Measurements from ENCODE around the gene ORM2.

The ORM2 gene

DNA sequence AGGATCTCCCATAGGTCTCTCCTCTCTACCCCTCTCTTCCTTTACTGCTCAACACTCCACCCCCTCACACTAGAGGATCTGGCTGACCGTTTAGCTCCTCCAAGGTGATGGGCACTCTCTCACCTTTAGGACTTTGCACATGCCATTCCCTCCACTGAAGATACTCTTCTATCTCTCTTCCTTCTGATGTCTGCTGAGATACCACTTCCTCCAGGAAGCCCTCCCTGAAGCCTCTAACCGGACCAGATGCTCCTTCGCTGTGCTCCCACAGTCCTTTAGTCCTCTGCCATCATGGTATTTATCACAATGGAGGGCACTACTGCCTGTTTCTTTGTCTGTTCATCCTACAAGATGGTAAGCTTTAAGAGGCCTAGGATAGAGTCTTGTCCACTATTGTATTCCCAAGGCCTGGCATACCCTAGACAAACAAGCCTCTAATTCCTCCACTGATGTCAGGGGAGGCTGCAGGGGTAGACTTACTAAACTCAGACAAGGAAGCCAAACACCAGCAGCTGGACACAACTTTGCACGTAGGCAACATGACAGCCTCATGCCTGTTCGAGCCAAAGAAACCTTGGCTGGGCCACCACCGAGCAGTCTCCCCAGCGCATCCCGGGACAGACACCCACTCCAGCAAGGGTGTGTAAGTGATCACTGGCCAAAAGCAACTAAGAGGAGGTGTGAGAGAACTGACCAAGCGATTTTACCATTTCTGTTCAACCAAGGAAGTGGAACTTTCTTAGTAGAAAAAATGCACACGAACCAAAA is 20.2 kb downstream of the ORM2 start:
- DNase-seq (ENCODE audit: low read depth), result no peak

DNA sequence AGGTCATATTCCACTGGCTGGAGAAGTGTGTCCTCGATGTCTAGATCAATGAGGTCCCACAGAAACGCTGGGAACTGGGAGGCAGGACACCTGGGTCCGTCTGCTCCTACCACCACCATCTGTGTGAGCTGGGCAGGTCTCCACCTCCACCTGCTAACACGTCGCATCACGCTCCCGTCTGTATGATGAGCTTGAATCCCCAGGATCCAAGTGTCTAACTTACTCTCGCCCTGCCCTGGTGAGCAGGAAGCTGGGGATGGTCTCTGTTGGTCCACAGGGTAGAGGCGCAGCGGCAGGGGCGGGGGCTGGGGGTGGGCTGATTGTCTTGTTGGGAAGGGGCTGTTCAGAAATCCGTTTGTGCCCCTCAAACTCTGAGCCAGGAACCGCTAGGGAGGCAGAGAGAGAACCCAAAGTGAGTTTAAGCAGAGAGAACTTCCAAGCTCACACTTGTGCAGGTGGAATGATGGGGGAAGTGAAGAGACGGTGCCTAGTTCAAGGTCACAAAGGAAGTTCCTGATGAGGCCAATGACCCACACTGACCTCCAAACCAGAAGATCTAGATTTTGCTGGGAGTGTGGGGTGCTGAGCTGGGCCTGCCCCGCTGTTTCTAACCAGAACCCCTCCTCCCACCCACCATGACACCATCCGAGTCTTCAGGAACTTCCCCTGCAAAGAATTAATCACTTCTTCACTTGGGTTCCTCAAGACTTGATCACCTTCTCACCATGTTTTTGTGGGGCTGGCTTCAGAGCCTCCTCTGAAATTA is 21.1 kb downstream of the ORM2 start:
- DNase-seq (ENCODE audit: low read depth), result no peak

DNA sequence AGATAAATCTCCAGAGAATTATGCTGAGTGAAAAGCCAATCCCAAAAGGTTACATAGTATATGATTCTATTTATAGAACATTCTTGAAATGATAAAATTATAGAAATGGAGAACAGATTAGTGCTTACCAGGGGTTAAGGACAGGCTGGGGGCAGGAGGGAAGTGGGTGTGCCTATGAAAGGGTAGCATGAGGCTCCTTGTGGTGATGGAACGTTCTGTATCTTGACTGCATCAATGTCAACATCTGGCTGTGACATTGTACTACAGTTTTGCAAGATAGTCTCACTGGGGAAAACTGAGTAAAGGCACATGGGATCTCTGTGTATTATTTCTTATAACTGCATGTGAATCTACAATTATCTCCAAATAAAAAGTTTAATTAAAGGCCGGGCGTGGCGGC is 22.3 kb downstream of the ORM2 start:
- DNase-seq (ENCODE audit: low read depth), result no peak

DNA sequence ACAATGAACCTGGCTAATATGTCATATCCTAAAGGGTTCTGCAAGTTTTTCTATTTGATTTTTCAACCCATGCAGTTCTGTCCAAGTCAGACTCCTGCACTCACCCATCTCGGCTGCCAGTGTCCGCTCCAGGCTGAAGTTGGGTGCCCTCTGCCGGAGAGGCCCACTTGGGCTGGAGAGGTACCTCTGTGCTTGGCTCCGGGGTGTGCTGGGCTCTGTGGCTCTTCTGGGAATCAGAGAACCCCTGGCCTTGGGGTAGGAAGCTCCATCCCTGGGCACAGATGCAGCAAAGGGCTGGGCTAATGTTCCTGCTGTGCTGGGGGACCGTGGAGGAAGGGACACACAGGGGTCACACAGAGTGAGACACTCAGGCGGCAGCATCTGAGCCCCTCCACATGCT is 26.2 kb downstream of the ORM2 start:
- DNase-seq (ENCODE audit: low read depth), result no peak

DNA sequence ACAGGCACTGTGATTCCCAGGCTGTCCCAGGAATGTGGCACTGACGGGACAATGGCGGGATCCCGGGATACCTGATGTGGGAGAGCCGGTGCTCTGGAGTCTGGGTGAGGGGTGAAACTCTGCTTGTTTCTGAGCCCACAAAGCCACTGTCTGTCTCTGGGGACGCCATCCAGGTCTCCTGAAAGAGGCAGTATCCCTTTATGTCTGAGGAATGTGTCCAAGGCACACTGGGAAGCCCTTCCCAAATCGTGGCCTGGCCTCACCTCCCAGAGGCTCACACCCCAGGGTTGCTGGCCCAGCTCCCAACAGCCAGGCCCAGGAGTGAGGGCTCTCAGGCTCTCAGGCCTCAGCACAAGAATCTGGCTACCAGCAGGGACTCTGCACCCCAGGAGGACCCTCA is 27.1 kb downstream of the ORM2 start:
- no peak for DNase-seq (ENCODE audit: low read depth)

DNA sequence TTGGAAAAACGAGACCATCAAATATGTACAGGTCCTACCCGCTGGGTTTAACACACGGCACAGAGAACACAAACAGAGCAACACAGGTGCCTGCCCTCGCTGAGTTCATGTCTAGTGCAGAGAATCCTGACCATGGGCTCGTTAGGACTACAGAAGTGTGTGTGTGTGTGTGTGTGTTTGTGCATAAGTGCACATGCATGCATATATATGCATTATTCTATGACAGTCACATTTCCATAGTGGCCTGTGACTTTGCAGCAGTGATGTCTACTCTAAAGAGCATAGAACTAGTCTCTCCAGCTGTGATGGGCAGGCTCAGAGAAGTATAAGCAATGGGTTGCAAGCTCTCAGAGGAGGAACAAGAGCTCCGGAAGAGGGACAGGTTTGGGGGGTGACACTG is 27.7 kb downstream of the ORM2 start:
- no peak for DNase-seq (ENCODE audit: low read depth)

DNA sequence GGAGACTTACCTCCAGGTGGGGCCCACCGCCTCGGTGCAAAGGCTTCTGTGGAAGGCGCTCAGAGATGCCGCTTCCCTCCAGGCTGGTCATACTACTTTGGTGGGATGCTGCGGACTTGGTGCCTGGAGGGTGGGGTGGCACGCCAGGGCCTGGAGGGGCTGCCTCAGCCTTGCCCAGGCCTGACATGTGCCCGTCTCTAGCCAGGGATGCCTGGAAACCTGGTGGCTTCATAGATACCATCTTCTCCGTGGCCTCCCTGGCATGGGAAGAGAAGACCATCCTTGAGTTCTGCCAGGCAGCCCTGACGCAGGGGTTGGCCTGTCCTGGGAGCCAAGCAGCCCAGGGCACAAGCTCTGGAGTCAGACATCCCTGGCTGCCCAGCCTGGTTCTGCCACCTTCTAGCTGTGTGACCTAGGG is 28.3 kb downstream of the ORM2 start:
- no peak for DNase-seq (ENCODE audit: low read depth)

DNA sequence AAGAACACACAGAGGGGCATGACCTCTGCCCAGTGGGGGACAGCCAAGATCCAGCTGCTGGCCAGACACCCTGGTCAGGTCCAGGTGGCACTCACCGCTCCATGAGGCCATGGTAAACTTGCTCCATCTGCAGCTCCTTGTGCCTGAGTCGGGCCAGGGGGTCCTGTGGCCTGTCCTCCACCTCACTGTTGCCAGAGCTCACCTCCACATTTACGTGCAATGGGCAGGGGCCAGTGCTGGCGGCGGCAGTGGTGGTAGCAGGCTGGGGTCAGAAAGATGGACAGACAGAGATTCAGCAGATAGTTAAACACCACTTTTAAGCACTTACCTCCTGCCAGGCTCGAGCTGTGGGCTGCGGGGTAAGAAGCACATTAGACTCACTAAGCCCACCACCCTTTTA is 30.1 kb downstream of the ORM2 start:
- DNase-seq (ENCODE audit: low read depth), result no peak

DNA sequence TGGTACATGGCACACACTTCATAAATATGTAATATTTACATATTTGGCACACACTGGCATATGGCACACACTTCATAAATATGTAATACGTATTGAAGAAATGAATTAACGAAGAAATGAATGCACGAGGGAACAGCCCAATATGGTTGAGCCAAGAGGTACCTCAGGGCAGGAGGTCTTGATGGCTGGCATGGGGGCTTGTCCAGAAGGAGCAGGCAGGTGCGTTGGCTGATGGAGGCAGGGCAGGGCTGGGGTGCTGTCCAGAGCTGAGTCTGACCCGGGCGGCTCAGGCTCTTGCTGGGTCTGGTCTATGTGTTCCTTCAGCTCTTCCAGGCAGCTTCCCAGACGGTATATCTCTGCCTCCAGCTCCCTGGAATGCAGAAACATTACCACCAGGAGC is 31.9 kb downstream of the ORM2 start:
- DNase-seq (ENCODE audit: low read depth), result no peak

DNA sequence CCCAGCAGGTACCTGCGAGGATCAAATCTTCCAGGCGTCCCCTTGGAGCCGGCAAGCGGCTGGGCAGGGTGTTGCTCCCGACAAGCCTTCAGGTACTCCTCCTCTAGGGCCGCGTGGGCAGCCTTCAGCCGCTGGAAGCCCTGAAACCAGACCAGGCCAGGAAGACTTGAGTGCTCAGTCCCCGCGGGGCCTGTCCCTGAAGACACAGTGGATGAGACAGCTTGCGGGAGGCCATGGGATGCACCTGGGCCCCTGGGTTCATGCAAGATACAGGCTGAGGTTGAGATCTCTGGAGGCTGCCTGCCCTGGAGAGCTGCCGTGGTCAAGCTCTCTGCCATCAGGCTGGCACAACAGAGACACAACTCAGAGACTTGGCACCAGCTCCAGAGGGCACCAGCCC is 32.7 kb downstream of the ORM2 start:
- no peak for DNase-seq (ENCODE audit: low read depth)

DNA sequence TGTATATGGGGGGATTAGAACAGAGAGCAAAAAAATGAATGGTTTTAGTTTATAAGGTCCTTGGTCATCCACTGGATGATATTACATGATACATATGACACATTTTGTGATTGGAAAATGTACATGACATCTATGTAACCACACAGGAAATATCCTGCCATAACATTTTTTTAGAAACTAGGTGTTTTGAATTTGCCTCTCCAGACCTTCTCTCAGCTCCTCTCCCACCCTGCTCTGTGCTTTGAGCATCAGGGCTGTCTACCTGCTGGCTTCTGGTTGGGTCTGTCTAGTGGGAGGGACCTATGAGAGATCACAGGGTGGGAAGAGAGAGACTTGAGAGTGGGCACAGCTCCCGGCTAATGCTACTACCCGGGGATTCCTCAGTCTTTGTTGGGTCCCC is 33.8 kb downstream of the ORM2 start:
- DNase-seq (ENCODE audit: low read depth), result no peak

DNA sequence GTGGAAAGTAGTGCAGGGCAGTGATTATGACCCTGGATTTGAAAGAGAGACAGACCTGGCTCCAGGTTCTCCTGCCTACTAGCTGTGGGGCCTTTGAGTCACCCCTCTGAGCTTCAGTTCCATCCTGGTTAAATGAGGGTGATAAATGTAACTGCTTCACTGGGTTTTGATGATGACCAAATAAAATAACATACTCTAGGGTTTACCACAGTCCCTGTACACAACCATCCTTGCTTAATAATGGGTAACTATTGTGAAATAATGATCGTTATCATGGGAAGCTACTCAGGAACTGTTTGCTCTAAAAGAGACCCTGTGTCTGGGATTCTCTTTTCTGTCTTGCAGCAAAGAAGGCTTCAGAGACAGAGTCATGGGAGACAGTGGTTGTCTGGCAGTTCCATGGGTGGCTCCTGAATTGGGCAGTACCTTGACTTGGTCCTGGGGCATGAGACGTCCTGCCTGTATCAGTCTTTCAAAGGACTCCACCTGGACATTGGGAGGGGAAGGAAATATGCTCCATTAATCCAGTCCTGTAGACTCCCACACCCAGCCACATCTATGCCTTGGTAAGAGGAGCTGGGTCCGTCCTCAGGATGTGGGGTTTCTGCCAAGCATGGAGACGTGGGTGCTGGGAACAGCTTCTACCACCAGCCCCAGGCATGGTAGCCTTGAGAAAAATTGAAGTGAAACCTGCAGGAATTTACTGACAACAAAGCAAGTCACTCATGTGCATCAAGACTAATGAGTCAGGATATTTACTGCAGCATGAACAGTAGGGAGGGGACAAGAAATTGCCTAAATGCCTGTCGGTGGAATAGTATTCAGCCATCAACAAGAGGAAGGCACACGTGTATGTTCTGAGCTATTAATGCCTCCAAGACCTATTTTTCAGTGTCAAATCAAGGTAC is 34.7 kb downstream of the ORM2 start:
- no peak for DNase-seq (ENCODE audit: low read depth)

DNA sequence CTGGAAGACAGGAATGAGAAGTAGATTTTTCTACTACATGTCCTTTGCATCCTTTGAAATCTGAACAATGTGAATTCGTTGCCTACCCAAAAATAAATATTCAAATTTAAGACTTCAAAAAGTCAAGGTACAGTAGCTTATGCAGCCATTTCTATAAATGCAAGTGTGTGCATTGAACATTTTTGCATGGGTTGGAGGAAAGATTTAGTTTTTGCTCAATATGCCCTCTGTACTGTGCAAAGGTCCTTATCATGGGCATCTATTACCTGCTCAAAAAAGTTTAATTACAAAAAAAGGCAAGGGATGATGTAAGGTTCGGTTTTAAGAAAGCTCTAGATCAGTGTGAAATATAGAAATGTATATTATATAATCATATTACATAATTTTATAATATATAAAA is 35.5 kb downstream of the ORM2 start:
- no peak for DNase-seq (ENCODE audit: low read depth)

DNA sequence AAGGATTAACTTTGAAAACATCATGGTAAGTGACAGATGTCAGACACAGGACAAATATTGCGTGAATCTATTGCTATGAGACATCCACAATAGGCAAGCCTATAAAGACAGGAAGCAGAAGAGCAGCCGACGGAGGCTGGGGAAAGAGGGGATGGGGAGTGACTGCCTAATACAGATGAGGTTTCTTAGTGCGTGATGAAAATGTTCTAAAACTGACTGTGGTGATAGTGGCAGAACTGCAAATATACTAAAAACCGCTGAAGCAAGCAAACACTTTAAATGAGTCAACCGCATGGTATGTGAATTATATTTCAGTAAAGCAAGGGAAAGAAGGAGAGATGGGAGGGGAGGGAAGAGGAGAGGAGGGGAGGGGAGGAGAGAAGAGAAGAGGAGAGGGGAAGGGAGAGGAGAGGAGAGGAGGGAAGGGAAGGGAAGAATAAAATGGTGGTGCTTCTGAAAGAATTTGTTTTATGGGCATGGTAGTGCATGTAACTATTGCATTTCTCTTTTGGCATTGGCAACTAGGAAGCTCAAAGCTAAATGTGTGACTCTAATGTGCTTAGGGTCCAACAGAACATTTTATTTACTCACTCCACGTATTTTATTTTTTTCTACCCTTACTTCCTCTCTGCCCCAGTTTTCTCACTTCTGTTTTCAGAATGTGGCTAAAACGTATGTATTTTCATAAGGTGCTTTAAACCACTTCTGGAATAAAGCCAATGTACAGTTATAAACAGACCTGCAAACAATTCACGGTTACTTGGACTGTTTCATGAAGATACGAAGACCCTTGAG is 36.9 kb downstream of the ORM2 start:
- no peak for DNase-seq (ENCODE audit: low read depth)

DNA sequence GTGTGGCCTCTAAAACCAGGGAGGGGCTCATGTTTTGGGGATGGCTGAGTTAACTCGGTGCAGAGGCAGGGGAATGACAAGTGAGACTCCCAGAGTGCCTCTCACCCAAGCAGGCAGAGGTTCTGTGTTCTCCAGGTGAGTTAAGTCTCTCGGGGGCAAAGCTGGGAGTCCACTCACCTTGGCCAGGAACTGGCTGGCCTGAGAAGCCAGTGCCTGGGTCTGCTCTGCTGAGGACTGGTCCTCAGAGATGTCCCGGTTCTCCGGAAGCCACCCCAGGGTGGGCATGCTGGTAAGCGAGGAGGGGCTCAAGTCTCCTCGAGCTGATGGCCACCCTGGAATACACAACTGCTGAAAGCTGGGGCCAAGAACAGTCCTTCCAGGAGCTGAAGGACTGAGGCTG is 37.7 kb downstream of the ORM2 start:
- DNase-seq (ENCODE audit: low read depth), result no peak

DNA sequence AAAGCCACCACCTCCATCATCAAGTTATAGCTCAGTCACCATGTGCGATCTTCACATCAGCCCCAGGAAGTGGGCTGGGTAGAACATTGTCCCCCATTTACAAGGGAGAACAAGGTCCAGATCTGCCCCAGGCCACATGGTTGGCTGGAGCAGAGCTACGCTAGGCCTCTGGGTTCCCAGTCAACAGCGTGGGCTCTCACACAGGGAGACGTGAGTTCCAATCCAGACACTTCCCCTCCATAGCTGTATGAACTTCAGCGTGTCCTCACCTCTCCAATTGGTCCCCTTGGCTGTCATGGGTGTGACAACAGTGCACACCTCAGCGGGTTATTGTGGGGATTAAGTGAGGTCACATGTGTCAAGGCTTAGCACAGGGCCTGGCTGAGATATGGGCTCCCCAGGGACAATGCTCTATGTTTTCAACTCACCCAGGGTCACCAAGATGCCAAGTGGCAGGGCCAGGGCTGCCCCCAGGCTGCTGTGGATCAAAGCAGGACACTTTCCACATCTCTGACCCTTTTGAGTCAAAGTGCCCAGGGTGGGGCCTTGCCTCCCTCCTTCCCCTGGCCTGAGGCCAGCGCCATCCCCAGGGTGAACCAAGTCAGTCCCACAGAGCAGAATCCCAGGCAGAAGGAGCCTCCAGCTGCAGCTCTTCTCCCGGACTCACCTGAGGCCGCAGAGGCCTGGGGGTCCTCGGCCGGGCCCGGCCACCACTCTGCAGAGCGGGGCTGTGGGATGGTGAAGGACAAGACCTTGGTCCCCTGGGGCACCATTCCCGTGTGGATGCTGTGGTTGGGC is 38.3 kb downstream of the ORM2 start:
- DNase-seq (ENCODE audit: low read depth), result no peak

DNA sequence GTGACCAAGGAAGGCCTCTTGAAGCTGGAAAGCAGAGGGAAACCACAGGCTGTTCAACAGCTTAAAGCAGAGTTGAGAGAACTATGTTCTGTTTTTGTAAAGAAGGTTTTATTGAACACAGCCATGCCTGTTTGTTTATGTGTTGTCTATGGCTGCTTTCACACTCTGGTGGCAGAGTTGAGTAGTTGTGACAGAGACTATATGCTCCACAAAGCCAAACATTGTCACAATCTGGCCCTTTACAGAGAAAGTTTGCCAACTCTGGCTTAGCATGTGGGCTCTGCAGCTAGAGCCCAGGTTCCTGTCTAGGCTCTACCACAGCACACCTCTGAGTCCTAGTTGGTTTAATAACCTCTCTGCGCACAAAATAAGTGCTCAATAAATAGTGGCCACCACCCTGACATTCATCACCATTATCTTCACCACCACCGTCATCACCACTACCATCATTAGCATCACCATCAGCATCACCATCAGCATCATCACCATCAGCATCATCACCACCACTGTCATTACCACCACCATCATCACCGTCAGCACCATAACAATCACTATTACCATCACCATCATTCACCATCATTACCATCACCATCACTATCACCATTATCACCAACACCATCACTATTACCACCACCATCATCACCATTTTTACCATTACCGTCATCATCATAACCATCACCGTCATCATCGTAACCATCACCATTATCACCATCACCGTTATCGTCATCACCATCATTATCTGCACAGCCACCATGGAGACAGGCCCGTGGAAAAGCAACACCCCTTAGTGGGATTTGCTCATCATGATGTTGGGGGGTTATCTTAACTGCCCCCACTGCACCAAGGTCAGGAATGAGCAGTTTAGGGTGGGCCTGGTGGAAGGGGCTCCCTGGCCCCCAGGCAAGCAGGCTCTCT is 39.8 kb downstream of the ORM2 start:
- no peak for DNase-seq (ENCODE audit: low read depth)

DNA sequence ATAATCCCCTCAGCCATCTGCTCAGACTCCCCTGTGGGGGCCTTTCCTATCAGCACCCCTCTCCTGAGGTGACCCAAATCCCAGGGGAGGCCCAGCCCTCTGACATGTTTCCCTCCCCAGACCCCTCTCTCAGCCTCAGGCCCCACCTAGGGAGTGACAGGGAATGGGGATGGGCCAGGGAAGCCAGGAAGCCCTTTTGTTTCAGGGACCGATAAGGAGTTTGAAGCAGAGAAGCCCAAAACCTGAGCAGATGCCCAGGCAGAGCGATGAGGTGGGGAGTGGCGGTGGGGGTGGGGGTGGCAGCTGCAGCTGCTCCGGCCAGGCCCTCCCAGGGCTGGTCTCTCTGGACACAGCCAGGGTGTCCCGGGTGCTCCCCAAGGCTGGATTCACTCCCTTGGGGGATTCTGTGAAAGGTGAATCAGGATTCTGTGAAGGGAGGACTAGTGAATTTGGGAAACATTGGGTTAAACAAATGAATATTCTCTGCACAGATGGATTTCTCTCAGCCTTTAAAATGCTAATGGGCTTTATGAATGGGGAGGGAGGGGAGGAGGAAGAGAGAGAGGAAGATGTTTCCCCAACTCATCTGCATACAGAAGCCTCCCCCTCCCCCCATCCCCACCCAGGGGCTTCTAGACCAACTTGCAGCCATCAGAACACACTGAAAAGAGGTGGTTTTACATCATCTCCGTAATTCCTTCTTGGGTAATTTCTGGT is 40.7 kb downstream of the ORM2 start:
- no peak for DNase-seq (ENCODE audit: low read depth)

DNA sequence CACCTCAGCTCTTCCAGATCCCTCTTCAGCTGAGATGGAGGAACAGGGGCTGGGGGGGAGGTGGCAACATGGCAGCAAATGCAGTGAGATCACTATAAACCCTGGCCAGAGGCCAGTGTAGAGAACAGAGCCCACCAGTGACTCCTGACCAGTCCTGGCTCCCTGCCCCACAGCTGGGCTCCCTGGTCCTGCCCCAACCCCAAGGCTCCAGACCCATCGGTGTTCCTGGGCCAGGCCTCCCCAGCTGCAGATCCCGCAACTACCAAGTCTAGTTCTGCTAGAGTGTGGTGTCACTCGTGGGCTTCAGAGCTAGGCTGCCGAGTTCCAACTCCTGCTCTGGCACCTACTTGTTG is 41.3 kb downstream of the ORM2 start:
- no peak for DNase-seq (ENCODE audit: low read depth)
